Measurements from ENCODE around the gene CFAP157. TPM values are rescaled to one million over a fixed set of nuclear protein-coding genes. Genes with fewer than 3 reads are reported as not detected.

The CFAP157 gene
- total and polyA plus RNA-seq, 2 of the 13 experiments (the other 11 are each of a cell fraction or from before 2014, with no cell fraction given), result 0.07 TPM; not detected in 1

GRCh38 chr9:127734747-127735529 lies 28.1 kb downstream of the CFAP157 start, which contains the start of gene TOR2A (continued):
- TF ChIP-seq SP140L (CRISPR knock-in tag; IDR thresholded peaks at IDR 0.05; ENCODE audit: borderline replicate concordance) (no peak), NFYC (CRISPR knock-in tag; IDR thresholded peaks at IDR 0.05) (peak; percentile 67), THAP8 (CRISPR knock-in tag; IDR thresholded peaks at IDR 0.05; ENCODE audit: borderline replicate concordance) (peak; percentile 26; the same call in 1 of the 2 replicates), ZNF34 (CRISPR knock-in tag; IDR thresholded peaks at IDR 0.05; ENCODE audit: borderline replicate concordance) (peak; percentile 95; the same call in 1 of the 2 replicates), ZNF205 (CRISPR knock-in tag; IDR thresholded peaks at IDR 0.05) (no peak), IRX3 (CRISPR knock-in tag; IDR thresholded peaks at IDR 0.05; ENCODE audit: borderline replicate concordance, low read depth) (no peak), SNAPC4 (CRISPR knock-in tag; IDR thresholded peaks at IDR 0.05) (no peak), ZNF674 (CRISPR knock-in tag; IDR thresholded peaks at IDR 0.05; ENCODE audit: low read depth) (no peak), EED (CRISPR knock-in tag; IDR thresholded peaks at IDR 0.05) (no peak), HOXA3 (CRISPR knock-in tag; IDR thresholded peaks at IDR 0.05) (peak; percentile 72; the same call in 1 of the 2 replicates), ZNF773 (CRISPR knock-in tag; IDR thresholded peaks at IDR 0.05; ENCODE audit: borderline replicate concordance) (no peak), REST (IDR thresholded peaks at IDR 0.05; ENCODE audit: borderline replicate concordance in 1 of 2, low read depth in 1 of 2, low read length in 2 of 2) (no peak), HNRNPUL1 (IDR thresholded peaks at IDR 0.05; ENCODE audit: low read depth, low read length) (no peak), POGK (CRISPR knock-in tag; conservative IDR thresholded peaks at IDR 0.05) (peak; percentile 68), EP300 (IDR thresholded peaks at IDR 0.05; ENCODE audit: low read depth in 2 of 2, low read length in 2 of 2) (peak; percentile 13 to 29; a peak in 1 of 4 replicates), EP300 (CRISPR knock-in tag; IDR thresholded peaks at IDR 0.05; ENCODE audit: borderline replicate concordance) (no peak)
